Endothelial cell of umbilical vein (primary cell): ENCODE data around the gene TUBB4B.

Experiments used
- CTCF ChIP-seq, 2 donors: IDR thresholded peaks; 1 replicate in 1 of 2; 2 replicates in 1 of 2; pipeline ENCODE4 v1.5.1; 2011; ENCODE audit warnings: low read length in 2 of 2, mild to moderate bottlenecking in 2 of 2, moderate library complexity in 2 of 2, control low read depth in 1 of 2, inconsistent platforms in 1 of 2, low read depth in 1 of 2; ENCODE audit not compliant: insufficient read depth in 1 of 2; ENCODE audit errors: extremely low read depth in 1 of 2
- EZH2 ChIP-seq: IDR thresholded peaks from 2 replicates; pipeline ENCODE4 v1.6.1; 2012; ENCODE audit warnings: borderline replicate concordance, low read depth, mild to moderate bottlenecking, moderate library complexity, low read length, inconsistent platforms; ENCODE audit not compliant: severe bottlenecking

GRCh38 chr9:137275588-137276472 is 34.7 kb downstream of the TUBB4B start:
- TF ChIP-seq EZH2 (no peak), CTCF (IDR thresholded peaks at IDR 0.05; ENCODE audit: extremely low read depth in 1 of 2, insufficient read depth in 1 of 2, low read depth in 1 of 2, low read length in 2 of 2) (no peak)
